Midbrain (tissue), 1 donor: ENCODE measurements around the gene COMP.

Experiments used
- DNase-seq: peaks from one replicate; lab custom pipeline; 2025; lab: John Stamatoyannopoulos, UW

The COMP gene

DNA sequence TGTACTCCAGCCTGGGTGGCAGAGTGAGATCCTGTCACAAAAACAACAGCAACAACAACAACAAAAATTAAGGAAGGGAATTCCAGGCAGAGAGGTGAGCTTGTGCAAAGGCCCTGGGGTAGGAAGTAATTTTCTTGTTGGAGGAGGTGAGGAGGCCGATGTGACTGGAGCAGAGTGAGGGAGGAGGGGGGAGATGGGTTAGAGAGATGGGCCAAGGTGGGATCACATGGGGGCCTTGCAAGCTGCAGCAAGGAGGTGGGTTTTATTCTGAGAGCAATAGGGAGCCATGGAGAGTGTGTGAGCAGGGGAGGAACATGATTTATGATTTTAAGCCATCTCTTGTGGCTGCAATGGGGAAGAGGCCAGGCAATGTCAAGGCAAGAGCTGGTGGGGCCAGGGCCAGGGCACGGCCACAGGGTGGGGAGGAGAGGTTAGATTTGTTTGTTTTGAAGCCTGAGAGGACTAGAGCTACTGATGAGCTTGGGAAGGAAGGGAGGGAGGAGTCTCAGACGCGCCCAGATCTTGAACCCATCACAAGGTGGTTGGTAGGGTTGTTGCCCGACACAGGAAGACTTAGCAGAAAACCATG lies 12.5 kb upstream of the COMP start:
- no peak for DNase-seq

DNA sequence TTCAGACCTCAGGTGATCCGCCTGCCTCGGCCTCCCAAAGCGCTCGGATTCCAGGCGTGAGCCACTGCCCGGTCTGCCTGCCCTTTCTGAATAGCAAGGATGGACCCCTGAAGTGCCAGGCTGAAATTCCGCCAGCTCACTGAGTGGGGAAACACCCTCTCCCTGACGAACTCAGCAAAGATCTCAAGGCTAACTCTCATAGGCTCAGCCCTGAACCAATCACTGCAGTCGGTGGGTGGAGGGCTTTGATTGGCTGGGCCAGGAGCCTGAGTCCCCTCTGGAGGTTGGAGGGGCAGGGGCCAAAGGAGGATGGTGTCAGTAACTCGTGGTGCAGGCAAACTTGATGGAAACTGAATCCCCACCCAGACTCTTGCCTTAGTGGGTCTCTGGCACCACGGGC lies 11.2 kb upstream of the COMP start:
- DNase-seq: no peak

DNA sequence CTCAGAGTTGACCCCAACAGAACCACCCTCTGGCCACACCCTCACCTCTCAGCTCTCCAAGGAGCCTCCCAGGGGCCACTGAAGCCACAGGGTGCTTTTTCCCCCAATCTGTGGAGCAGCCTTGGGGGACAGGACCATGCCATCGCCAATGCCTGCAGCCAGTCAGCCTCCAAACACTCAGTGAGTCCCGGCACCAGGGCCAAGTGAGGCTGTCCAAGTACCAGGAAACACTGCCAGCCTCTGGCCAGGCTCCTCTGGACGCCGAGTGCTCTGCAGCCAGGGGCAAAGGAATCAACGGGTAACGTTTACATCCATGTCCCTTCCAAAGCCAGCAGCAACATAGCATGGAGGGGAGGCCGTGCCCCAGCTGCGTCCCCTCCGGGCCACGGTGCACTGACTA lies 9.5 kb upstream of the COMP start:
- peak; percentile 12 for DNase-seq

DNA sequence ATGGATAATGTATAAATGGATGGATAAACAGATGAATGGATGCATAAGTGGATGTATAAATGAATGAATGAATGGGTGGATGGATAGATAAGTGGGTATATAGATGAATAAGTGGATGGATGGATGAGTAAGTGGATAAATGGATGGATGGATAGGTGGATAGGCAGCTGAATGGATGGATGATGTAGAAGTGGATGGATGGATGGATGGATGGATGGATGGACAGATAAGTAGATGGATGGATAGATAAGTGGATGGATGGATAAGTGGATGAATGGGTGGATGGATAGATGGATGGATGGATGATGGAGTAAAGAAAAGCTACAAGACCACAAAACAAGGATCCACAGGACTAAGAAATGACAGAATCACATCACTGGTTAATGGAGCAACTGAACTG lies 9.0 kb upstream of the COMP start:
- no peak for DNase-seq

DNA sequence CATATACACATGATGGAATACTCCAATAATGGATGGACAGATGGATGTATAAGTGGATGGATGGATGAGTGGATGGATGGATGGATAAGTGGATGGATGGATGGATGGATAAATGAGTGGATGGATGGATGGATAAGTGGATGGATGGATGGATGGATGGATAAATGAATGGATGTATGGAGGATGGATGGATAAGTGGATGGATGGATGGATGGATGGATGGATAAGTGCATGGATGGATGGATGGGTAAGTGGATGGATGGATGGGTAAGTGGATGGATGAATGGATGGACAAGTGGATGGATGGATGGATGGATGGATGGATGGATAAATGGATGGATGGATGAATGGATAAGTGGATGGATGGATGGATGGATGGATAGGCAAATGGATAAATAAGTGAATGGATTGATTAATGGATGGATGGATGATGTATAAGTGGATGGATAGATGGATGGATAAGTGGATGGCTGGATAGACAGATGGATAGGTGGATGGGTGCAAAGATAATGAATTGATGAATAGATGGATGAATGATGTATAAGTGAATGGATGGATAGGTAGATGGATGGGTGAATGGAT lies 8.4 kb upstream of the COMP start:
- DNase-seq: no peak

DNA sequence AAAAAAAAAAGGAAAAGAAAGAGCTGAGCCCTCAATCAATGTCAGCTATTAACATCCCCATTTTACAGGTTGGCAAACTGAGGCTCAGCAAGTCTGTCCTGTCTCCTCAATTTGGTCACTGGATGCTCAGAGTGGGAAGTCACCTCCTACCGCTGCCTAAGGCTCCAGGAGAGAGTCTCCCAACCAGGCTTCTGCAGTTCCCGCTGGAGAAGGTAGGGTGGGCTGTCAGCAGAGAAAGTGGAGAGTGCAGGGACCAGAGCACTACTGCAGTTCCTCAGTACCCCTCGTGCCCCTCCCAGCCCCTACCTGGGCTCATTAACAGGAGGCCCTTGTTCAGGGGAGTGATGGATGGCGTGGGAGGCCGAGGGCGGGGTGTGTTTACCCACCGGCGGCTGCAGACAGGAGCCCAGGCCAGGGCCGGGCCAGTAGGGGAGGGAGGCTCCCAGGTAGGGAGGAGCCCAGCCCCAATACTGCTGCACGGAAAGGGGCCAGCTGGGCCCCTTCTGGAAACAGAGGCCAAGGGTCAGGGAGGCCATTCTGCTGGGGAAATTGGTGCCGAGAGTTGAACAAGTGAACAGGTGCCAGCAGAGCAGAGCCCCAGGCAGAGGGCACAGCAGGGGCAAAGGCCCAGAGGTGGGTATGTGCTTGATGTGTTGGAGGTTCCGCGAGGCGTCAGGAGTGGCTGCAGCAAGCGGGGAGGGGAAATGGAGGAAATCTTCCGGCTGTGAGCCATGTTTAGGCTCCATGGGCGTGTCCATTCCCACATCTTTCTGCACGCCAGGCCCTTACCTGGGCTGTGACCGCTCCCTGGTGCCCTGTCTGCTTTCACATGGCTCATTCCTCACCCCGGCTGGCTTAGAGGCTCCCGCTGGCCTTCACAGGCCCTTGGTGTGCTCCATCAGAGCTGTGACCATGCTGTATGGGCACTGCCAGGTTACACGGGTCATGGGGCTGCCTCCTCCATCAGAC lies 7.6 kb upstream of the COMP start:
- no peak for DNase-seq

DNA sequence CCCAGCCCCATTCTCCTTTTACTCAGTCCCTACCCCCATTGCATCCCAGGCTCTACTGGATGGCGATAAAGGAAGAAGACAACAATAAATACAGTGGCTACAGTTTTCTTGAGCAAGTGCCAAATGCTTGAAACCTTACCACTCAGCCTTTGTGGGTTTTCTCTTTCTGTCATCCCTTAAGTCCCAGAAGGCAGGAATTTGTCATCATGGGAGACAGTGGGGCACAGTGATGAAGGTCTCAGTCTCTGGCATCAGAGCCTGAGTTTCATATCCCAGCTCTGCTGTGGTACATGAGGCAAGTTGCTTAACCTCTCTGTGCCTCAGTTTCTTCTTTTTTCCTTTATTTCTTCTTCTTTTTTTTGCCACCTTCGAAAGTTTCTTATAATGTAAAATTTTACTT lies 5.1 kb upstream of the COMP start:
- DNase-seq: no peak

DNA sequence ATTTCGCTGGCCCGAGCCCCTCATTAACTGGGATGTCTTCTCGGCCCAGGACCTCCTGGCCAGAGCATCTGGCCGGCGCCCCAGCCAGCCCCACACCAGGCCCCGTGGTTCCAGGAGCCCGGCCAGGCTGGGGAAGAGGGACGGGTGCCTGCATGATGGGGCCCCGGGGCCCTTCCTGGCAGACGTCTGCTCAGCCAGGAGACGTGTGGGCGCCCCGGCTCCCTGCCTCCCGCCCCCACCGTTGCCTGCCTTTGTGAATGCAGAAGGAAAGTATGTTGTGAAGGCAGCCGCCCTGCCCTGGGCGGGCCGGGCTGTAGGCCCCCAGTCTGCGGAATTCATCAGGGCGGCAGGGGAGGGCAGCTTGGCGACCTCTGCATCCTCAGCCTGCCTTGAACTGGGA lies 4.4 kb upstream of the COMP start:
- peak; percentile 29 for DNase-seq

DNA sequence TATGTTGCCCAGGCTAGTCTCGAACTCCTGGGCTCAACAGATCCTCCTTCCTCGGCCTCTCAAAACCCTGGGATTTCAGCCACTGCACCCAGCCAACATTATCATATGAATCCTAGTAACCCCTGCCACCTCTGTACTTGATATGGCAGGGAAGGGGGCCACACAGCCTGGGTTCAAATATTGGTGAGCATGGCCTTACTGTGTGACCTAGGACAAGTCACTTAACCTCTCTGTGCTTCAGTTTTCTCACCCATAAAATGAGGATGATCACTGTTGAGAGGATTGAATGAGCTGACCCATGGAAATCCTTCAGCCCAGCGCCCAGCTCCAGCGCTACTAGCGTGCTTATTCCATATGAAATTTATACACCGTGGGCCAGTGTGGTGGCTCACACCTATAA lies 3.6 kb upstream of the COMP start:
- DNase-seq: no peak

DNA sequence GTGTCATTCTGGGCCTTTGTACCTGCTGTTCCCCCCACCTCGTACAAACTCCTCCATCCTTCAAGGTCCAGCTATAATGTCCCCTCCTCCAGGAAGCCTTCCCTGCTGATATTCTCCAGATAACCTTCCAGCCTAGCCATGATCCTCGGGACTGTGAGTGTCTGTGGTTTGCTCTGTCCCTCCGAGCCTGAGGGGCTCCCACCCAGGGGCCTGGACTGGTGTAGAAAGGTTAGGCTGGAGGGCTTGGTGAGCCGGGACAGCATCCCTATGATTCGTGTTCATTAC lies 2.9 kb upstream of the COMP start:
- no peak for DNase-seq

DNA sequence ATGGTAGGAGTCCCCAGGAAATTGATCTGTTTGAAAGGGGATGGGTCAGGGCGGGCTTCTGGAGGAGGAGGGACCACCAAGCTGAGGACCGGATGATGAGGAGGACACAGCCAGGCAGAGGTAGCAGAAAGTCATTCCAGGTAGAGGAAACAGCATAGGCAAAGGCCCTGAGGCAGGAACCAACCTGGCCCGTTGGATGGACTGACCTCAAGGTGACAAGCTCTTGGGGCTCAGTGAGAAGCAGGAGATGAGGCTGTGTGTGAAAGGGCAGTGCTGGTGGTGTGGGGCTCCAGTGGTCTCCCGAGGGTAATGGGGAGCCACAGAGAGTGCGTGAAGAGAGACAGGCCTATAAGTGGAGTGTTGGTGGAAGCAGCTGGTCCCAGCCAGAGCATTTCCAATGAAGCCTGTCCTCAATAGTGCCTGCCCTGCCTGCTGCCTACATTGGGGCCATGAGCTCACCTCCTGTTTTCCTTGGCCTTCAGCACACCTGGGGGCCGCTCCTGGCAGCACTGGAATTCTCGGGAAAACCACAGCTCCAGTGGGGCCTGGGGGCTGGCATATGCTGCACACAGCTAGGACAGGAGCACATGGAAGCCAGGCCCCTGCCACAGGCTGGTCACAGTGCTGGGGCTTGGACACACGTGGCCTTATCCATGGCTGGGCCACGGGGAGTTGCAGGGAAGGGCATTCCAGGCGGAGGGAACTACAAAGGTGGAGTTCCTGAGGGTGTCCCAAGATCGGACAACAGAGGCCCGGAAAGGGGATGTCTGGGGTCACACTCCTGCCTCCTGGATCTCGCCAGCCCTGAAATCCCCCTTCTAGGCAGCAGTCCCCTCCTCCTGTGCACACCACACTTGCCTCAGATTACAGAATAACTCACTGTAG lies 2.3 kb upstream of the COMP start:
- no peak for DNase-seq

DNA sequence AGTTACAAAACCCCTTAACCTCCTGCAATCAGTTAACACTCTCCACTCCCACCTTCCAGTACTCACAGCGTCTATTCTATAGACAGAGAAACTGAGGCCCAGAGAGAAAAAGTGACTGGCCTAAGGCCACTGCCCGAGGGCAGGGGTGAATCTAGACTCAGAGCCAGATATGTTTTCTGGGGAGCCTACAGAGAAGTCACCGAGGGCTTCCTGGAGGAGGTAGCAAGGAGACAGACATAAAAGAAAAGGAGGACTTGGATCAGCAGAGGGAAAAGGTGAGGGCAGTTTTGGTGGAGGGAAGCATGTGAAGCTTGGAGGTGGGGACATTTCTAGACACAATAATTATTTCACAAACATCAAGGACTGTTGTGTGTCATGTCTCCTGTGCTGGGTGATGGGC lies 1.6 kb upstream of the COMP start:
- no peak for DNase-seq

DNA sequence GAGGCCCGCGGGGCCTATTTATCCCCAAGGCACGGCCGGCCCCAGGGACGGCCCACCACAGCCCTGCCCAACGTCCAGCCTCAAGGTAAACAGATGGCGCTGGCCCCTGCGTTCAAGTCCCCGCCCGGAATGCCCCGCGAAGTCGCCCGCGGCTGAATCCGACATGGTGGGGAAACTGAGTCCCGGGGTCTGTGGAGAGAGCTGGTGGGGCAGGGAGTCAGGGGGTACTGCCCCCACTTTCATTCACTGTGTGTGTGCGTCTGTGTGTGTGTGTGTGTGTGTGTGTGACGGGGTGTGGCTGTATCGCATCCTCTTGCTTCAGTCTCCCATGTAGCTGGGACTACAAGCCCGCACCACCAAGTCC lies 192 bp upstream of the COMP start:
- DNase-seq: no peak

DNA sequence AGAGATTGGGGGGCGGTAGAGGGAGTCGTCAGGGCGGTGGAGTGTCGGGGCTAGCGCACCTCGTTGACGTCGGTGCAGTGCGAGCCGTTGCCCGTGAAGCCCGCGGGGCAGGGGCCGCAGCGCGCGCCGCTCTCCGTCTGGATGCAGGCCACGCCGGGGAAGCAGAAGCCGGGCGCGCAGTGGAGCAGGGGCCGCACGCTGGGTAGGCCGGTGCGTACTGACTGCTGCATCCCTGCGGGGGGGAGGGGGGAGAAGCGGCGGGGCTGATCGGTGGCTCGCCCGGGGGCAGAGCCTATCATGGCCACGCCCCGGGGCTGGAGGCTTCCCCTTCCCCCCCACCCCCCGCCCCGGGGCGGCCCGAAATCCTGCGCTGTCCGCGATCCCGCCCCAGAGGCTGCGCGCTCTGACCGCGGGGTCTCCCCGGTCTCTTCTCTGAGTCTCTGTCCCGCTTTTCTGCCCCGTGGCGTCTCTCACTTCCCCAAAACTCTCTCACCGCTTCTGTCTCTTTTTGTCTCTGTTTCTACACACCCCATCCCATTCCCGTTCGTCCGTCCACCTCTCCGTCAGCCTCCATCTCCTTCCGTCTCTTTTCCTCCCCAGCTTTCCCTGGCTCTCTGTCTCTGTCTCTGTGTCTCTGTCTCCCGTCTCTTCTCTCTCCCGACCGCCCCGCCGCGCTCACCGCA lies 1.1 kb downstream of the COMP start:
- DNase-seq: no peak

DNA sequence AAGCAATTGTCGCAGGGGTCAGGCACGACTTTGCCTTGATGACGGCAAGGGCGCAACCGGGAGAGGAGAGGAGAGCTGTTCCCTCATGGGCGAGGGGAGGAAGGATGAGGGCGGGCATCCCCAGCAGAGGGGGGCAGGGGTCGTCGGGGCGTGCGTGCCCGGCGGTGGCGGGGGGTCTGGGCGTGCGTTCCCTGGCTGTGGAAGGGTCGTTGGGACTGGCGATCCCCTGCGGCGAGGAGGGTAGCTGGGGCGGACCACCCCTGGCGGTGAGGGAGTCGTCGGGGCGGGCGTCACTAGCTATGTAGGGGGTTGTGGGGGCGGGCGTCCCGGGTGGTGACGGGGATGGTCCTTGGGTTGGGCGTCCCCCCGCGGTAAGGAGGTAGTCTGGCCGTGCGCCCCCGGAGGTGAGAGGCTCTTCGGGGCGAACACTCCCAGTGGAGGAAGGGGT lies 1.7 kb downstream of the COMP start:
- DNase-seq: no peak

DNA sequence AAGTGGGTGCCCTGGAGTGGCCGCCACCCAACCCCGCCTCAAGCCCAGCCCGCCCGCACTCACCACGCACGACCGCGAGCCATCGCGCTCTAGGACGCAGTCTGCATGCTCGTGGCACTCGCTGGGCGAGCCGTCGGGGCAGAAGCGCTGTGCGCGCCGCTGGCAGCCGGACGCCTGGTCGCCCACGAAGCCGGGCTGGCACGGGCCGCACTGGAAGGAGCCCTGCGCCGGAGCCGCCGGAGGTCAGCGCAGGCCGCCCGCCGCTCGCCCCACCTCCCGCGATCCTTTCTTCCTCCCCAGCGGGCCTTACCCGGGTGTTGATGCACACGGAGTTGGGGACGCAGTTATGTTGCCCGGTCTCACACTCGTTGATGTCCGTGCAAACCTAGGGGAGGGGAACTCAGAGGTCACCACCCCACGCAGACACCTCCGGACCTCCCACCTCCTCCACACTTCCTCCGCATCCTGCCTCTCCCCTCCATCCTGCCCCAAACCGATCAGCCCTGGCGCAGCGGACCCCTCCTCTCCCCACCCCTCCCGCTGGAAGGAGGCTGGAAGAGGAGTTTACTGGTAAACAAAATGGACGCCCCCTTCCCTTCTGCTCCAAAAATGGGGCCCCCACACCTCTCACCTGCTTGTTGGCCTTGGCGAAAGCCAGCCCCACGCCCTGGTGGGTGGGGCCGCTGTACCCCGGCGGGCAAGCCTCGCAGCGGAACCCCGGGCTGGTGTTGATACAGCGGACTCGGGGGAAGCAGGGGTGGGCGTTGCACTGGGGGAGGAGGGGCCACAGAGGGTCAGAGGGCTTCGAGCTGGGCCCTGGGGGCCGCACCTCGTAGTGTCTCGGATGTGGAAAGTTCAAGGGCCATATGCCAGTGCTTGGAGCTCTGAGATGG lies 2.3 kb downstream of the COMP start:
- no peak for DNase-seq

DNA sequence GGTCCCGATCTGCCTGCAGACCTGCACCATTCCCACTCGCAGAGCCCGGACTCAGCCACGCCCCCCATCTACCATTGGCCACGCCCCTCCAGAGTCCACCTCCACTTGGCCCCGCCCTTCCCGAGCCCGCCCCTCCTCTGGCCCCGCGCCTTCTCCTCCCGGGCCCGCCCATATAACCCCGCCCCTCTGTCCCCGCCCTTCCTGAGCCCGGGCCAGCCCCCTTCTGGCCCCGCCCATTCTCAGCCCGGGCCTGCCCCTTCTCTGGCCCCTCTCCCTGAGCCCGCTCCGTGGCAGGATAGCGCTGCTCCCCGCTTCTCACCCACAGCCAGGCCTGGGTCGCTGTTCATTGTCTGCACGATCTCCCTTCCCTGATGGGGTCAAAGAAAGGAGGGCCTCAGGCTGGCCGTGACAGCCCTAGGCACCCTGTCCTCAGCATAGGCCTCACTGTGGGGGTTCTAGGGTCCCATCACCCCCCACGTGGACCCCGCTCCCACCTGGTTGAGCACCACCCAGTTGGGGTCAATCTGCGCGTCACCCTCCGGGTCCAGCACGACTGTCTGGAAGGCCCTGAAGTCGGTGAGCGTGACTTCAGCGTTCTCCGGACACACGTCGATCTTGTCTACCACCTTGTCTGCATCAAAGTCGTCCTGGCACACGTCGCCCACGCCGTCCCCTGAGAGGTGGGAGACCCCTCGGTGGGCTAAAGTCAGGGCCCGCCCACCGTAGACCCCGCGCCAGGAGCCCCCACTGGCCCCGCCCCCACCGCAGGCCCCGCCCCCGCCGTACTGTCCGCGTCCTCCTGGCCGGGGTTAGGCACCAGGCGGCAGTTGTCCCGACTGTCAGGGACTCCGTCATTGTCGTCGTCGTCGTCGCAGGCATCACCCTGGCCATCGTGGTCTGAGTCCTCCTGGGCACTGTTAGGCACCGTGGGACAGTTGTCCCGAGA lies 5.7 kb downstream of the COMP start:
- DNase-seq: no peak

DNA sequence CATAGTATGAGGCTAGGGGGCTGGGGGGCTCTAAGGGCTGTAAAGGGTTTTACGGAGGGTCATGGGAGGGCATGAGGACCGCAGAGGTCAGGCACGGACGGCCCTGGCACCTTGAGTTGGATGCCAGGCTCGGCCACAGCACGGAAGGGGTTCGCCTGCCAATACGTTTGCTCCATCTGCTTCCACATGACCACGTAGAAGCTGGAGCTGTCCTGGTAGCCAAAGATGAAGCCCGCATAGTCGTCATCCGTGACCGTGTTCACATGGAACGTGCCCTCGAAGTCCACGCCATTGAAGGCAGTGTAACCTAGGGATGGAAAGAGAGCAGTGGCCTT lies 6.4 kb downstream of the COMP start:
- DNase-seq: no peak

DNA sequence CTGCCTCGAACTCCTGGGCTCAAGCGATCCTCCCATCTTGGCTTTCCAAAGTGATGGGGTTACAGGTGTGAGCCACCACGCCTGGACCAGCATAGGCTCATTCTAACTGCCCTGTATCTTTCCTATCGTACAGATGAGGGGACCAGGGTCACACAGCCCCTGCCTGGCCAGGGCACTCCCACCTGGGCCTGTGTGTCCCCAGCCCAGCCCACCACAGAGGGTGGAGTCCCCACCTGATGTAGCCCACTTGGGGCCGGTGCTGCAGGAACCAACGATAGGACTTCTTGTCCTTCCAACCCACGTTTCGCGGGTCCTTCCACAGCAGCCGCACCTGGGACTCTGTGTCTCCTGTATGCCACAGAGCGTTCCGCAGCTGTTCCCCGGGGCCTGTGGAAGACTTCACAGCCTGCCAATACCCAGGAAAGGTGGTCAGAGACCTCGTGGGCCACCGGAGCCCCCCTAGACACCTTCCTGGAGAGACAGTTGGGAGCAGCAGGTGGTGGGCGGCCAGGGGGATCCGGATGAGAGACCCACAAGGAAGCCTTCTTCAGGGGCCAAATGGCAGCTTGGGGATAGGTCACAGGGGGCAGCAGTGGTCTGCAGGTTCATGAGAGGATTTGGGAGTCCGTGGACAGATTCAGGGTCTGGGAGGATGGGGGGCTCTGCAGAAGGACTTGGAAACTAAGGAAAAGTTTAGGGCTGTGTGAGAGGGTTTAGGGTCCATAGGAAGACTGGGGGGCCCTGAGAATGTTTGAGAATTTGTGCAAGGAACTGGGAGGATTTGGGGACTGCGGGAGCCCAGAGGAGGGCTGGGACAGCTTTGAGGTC lies 6.9 kb downstream of the COMP start:
- no peak for DNase-seq
